GM19468 (cell line): ENCODE data around the gene ZBTB7C.

Experiments
- ATAC-seq: cut with Tn5 transposase; IDR thresholded peaks from one replicate; pipeline ENCODE4 v1.9.1; 2021; ENCODE audit warnings: mild to moderate bottlenecking, moderate library complexity, moderate number of reproducible peaks; ENCODE audit not compliant: unreplicated experiment; ENCODE audit errors: extremely low read depth

The ZBTB7C gene

DNA sequence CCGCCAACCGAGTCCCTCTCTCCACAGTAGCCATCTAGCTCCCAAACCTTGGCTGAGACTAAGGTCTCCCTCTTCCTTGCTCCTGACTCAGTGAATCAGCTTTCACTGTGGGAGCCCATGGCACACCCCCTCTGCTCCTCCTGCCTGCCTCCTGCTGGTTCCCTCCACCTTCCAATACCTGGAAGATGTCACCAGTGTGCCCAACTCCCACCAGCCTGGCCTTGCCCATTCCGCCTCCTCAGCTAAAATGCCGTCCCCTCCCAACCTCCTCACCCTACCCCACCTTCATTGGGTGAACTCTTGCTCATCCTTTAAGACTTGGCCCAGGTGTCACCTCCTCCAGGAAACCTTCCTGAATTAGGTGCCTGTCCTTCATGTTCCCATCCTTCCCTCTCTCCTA, 348.8 kb downstream of the ZBTB7C start:
- ATAC-seq, result no peak

- ATAC-seq, result no peak
Observed at GRCh38 chr18:48059455-48060010, 349.6 kb downstream of the ZBTB7C start.

DNA sequence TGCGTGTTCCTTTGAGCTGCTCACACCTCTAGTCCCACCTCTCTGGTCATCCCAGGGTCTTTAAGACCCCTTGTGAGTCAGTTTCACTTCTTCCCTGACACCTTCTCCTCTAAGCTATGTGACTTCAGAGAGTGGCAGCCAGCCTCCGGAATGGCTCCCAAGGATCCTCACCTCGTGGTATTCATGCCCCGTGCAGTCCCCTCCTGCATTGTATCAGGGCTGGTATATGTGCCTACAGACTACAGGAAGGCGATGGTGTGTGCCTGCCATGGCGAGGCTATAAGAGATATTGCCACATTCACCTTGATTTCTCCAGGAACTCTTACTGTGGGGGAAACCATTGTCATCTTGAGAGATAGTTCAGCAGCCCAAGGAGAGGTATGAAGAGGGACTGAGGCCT, 350.7 kb downstream of the ZBTB7C start:
- no peak for ATAC-seq

- ATAC-seq, result no peak
Observed at GRCh38 chr18:48057018-48057417, 352.2 kb downstream of the ZBTB7C start.

DNA sequence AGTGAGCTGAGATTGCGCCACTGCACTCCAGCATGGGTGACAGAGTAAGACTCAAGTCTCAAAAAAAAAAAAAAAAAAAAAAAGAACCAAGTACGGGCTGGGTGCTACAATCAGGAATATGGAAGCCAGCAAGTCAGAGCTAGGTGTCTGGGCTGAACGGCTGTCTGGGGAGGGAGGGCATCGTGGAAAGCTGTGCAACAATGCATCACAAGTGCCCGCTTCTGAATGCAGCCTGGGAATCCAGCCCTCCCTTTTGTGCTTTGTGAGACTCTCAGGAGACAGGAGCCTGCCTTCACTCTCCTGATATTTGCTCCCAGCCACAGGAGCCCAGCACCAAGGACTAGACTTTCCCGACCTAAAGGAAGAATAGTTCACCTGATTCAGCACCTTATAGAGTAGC, 353.8 kb downstream of the ZBTB7C start:
- no peak for ATAC-seq

DNA sequence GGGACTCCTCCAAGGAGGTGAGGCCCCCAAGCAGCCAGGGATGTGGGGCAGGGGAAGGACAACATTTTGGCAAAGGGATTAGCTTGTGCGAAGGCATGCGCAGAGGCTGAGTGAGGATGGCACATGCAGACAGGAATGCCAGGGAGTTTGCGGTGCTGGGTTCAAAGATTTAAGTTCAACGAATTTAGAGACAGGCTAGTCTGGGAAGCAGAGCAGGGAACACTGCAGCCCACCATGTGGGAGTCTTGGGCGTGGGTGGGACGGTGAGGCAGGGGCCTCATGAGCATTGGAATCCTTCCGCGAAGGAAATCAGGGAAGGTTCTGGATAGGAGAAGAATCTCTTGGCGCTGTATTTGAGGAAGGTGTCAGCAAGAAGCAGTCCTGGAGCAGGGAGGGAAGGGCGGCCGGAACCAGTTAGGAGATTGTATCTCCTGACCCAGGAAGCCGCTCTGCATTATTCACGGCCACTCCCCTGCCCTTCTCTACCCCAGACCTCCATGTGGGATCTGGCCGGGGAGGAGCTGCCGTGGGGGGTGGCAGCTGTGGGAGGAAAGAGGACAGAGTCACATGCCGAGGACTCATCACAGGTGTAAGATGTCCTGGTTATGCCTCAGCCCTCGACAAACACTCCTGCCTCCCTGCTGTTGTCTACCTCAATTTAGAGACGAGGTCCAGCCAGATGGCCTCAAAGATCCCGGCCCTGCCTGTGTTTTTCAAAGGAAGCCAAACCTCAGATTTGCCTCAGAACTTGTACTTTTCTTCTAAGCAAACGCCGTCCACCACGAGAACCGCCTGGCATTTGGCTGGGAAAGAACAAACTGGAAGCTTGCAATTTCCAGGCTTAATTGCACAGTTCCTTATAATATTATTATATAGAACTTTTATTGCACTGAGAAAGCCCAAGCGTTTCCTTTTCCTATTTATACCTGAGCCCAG, 355.0 kb downstream of the ZBTB7C start:
- ATAC-seq, result no peak

GRCh38 chr18:48052842-48053241, 356.3 kb downstream of the ZBTB7C start:
- ATAC-seq, result no peak

DNA sequence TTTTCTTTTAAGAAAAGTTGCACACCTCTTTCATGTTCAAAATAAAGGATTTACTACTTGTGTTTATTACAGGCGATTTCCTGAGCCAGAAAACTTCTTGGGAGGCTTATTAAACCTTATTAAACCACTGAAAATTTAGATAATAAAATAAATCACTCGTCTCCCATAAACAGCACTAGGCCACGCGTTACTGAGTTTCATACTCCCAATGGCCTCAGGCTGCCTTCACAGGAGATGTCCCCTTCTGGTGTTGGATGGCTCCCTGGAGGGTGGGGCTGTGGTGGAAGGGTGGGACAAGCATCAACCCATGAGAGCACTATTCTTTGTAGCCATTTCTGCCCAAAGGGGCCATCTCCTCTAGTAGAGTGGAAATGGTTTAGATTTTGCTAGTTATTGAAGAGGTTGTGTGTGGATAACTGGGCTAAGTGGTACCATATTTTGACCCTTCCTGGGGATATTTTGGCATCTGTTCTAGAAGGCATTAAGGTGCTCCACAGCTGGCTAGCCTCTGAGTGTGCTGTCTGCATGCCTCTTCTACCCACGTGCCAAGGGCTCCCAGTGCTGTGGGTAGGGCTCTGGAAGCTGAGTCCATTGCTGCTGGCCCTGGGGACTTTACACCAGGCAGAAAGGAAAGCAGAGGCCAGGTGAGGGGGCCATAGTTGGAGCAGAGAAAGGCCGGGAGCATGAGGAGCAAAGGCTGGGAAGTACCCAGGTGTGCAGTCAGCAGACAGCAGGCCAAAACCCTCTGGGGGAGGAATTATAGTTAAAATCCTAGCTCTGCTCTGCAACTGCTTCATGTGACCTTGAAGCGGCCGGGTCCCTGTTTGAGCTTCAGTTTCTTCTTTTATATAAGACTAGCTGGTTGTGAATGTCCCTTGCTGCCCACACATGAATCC, 357.0 kb downstream of the ZBTB7C start:
- no peak for ATAC-seq

GRCh38 chr18:48050176-48050575, 359.0 kb downstream of the ZBTB7C start:
- ATAC-seq, result no peak

DNA sequence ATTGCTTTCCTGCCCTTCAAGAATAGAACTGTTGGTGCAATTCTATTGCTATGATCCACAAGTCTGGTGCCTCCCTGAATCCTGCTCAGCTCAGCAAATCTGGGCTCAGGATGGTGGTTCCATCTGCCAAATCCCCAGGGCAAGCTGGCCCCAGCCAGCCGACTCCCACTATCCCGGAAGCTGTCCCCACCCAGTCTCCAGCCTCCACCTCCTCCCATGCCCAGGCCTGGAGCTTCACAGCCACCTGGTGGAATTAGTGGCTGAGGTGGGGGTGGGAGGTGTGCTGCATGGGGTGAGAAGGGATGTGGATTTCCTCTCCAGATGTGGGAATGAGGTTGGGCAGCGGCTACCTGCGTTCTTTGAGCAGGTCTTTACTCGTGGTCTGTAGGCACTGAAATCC, 359.4 kb downstream of the ZBTB7C start:
- ATAC-seq, result no peak

GRCh38 chr18:48048251-48048650, 360.9 kb downstream of the ZBTB7C start:
- ATAC-seq, result no peak

GRCh38 chr18:48046843-48047242, 362.3 kb downstream of the ZBTB7C start:
- no peak for ATAC-seq

- ATAC-seq, result no peak
Observed at GRCh38 chr18:48045744-48046143, 363.4 kb downstream of the ZBTB7C start.

GRCh38 chr18:48044944-48045343, 364.2 kb downstream of the ZBTB7C start:
- ATAC-seq, result no peak

DNA sequence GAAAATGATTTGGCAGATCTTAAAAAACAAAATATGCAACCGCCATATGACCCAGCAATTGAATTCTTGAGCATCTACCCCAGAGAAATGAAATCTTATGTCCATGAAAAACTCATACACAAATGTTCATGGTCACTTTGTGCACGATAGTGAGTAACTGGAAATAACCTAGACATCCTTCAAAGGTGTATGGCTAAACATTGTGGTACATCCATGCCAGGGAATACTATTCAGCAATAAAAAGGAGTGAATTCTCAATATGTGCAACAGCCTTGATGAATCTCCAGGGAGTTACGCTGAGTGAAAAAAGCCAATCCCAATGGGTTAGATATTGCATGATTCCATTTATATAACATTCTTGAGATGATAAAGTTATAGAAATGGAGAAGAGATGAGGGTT, 366.0 kb downstream of the ZBTB7C start:
- ATAC-seq, result no peak

- ATAC-seq, result no peak
Observed at GRCh38 chr18:48042431-48042830, 366.8 kb downstream of the ZBTB7C start.

- ATAC-seq, result no peak
Observed at GRCh38 chr18:48040457-48041110, 368.6 kb downstream of the ZBTB7C start.

GRCh38 chr18:48039769-48040215, 369.4 kb downstream of the ZBTB7C start:
- no peak for ATAC-seq

DNA sequence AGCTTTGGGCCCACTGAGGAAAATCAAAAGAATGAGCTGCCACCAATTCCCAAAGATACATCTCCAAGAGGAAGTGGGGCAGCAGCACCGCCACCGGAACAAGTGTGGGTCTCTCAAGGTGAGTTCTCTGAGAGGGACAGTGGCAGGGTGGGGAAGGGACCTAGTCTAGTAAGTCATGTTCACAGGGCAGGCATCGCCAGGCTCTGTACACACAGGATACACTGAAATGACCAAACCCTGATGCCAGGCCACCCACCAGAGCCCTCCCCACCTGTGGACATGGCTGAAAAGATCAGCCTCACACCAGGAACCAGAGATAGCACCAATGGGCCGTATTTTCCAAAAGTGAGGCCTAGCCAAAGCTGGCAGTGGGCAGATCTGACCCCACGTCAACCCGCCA, 370.5 kb downstream of the ZBTB7C start:
- ATAC-seq, result no peak
